SK-N-DZ (cell line): Measurements from ENCODE around the gene VEPH1. TPM values are rescaled to one million over a fixed set of nuclear protein-coding genes. Genes with fewer than 3 reads are reported as not detected.
A peak's percentile ranks its signal among the peaks of the same experiment; 100 is the strongest.

ENCODE experiments used
- DNase-seq: peaks from one replicate; pipeline ENCODE4 v3.0.0-alpha.2; 2015; ENCODE audit warnings: low spot score
- polyA plus RNA-seq, 2 experiments: library from polyadenylated mRNA; depleted of rRNA; stranded (reverse); fragments of >200 nt; gene quantifications; 2 replicates each; pipeline ENCODE4 v1.2.3, GENCODE V29; 2014

Gene VEPH1
- polyA plus RNA-seq (2014; cell fraction: cytosol; rRNA removed), result not detected in 2 replicates
- not detected in 2 replicates for polyA plus RNA-seq (2014; cell fraction: nucleus; rRNA removed)

DNA sequence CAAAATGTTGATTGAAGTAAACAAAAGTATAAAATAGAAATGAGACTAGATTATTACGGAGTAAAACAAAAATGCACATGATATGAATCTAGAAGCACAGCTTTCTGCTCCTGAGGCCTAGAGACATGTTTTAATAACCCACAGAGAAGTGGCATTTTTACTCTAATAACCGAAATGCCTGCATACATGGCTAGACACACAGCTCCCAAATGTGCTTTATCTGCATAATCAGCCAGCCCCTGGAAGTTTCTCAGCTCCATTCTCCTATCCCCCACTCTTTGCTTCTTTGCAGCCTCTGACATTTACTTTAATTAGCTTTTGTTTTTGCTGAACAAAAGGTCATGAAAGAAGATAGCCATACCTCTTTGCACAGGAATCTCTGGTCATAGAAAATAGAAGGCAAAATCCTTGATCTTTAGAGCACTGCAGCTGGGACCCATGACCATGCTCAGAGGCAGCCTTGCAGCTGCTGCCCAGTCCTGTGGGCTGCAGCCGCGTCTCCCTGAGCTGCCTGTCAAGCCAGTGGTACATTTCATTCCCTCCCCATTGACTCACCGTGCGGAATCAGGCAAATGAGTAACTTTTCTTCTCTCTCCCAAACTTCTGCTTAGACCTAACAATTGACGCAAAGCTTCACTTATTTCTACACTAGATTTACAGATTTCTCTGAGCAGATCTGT is at the start of gene VEPH1:
TSS of gene VEPH1 (minus strand) at position 501 of the 680 bp plus-strand sequence. CDS start 8,067 bp downstream, outside the sequence.
- no peak for DNase-seq

DNA sequence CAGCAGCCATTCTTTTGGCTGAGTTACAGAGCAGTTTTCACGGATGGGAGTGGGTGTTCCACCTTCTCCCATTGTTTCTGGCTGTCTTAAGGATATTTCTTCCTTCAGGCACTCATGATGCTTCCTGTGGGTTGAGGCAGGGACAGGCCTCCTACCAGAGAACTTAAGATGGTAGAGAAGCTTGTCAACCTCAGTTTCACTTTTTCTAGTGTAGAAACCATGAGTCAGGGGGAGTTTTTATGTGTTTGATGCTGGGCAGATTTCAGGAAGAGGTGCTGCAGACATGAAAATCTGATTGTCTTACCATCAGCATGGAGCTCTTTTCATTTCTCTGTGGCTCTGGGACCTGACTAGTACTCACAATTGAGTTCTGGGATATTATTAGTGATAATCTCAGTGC is 48.7 kb upstream of the VEPH1 start:
- no peak for DNase-seq

DNA sequence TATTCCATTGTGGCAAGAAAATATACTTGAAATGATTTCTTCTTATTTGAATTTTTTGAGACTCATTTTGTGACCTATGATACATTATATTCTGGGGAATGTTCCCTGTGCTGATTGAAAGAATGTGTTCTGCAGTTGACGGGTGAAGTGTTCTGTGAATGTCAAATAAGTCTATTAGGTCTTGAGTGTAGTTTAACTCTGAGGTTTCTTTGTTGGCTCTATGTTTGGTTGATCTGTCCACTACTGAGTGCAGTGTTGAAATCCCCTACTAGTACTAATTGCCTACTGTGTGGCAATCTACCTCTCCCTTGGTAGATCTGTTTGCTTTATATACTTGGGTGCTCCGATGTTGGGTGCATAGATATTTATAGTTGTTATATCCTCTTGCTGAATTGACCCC is 46.3 kb upstream of the VEPH1 start:
- no peak for DNase-seq

DNA sequence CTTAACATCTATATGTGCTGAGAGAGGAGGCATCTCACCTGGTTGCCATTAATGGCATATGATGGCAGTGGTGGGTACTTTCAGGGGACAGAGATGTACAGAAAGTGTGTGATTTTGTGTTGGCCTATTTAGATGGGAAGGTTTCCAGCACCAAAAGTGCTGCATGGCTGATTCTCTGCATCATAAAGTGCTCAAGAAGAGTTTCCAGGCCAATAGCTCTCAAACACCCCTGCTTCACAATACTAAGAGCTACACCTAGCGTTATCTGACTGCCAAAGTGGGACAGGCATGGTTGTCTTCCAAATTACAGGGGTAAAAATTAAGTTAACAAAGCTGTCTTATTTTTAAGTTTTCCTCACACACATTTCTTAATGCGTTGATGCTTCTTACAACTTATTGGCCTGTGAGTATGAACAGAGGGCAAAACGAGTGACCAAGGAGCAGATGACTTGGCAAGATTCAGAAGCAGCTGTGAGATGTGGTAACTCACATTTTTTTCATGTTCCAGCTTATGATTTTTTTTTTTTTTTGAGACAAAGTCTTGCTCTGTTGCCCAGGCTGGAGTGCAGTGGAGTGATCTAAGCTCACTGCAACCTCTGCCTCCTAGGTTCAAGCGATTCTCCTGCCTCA is 41.4 kb upstream of the VEPH1 start:
- no peak for DNase-seq

DNA sequence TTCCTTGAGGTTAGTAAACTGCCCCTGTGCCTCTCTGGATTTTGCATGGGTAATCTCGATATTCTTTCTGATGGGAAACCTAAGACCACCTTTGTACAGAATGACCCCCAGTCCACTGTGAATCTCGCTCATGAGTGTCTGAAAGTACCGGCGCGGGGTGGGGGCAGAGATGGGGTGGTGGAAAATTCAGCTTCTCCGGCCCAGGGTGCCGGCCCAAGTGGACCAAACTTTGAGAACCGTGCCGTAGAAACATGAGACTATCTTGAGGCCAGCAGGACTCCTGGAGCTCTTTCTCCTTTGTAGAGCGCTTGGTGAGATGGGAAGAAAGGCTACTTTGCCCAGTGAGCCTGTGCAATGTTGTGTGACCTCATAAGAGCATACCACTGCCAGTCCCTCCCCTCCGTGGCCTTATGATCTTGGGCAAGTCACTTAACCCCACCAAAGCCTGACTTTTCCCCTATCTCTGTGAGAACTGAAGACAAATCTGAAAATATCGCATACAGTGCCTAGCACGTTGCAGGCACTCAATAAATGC is 40.4 kb upstream of the VEPH1 start:
- no peak for DNase-seq

DNA sequence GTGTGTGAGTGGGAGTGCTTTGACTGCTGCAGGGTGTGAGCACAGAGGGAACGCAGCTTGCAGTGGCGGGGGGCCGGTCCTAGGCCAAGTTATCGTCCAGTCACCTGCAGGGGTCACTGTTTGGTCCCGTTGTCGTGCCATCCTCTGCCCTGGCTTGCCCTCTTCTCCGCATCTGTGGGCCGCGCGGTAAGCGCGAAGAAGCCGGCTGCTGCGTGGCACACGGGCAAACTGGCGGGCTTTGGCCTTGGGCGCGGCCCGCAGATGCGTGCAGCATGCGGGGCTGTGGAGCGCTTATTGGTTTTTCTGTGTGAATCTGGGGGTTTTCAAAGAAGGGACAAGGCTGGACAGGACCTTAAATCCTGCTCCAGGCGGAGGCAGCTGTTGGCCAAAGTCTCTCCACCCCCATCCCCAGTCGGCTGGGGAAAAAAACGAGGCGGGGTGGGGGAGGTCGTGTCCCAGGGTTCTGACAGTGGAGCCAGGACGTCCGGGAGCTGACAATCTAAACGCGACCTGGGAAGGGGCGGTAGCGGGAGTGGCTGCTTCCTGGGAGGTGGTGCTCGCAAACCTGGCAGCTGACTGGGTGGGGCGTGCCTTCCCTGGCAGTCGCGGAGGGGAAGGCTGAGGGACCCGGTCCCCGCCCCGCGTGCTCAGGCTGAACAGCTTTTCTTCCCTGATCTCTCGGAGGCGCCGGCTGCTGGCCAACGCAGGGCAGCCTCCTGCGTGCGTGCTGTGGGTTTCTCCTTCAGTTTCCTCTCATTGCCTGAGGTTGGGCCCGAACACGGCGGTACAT is 39.7 kb upstream of the VEPH1 start:
- no peak for DNase-seq

DNA sequence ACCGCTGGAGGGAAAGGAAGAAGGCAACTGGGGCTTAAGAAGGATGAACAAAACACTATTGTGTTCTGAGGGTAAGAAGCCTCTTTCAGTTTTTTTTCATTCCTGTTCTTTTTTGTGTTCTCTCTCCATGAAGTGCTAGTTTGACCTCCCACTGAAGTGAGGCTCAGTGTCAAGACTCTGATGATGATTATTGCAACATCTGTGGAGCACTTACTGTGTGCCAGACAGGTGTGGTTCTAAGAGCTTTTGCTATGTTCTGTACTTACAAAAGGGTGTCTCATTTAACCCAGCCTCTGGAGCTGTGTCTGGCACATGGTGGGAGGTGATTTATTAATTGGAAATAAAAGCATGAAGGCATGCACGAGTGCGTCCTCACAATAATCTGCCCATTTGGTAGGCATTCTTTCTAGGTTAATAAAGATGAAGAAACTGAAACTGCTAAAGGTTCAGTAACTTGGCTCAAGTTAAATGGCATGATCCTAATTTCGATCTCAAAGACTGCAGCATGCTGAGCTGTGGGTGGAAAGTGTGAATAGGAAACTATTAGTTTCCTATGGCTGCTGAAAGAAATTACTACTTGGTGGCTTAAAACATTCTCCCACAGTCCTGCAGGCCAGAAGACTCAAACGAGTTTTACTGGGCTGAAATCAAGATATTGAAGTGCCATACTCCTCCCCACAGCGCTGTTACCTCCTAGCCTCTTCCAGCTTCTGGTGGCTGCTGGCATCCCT is 38.5 kb upstream of the VEPH1 start:
- no peak for DNase-seq

DNA sequence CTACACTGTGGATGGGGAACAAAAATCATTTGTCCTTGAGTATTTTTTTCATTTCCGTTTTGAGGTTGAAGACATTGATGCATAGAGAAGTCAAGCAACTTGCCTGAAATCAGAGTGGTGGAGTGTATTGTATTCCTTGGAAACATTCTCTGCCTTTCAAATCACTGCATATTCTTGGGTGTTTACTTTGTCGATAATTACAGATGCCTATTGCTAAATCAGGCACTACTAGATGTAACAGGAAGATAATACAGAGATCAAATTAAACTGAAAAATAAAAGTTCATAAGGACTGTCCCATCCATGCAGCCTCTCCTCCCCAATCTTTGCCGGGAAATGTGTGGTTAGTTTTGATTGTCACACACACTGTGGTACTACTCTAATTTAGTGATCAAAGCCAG is 37.4 kb upstream of the VEPH1 start:
- DNase-seq, result no peak

DNA sequence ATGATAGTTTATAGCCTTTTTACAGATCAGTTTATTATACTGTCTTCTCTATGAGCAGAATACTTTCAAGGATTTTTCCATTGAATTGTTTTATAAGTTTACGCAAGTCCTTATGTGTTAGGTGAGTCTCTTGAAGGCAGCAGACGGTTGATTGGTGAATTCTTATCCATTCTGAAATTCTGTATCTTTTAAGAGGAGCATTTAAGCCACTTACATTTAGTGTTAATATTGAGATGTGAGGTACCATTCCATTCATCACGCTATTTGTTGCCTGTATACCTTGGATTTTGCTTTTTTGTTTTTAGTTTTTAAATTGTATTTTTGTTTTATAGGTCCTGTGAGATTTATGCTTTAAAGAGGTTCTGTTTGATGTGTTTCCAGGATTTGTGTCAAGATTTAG is 32.5 kb upstream of the VEPH1 start:
- no peak for DNase-seq

DNA sequence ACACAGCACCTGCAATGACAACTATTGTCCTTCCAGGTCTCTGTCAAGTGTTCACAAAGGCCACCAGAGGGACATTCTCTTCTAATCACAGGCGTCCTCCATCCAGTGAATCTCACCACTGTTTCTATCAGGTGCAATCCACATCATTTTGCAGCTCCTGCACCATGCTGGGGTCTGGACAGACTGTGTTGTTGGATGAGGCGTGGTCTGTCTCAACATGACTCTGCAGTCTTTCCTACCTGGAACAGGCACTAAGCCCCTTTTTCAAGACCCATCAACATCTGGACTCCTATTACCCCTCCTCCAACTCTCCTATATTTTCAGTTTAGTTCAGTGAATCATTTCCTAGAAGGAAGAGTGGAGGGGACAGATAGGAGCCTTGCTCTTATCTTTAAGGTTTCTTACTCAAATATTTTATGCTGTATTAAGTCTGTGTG is 31.5 kb upstream of the VEPH1 start:
- no peak for DNase-seq

DNA sequence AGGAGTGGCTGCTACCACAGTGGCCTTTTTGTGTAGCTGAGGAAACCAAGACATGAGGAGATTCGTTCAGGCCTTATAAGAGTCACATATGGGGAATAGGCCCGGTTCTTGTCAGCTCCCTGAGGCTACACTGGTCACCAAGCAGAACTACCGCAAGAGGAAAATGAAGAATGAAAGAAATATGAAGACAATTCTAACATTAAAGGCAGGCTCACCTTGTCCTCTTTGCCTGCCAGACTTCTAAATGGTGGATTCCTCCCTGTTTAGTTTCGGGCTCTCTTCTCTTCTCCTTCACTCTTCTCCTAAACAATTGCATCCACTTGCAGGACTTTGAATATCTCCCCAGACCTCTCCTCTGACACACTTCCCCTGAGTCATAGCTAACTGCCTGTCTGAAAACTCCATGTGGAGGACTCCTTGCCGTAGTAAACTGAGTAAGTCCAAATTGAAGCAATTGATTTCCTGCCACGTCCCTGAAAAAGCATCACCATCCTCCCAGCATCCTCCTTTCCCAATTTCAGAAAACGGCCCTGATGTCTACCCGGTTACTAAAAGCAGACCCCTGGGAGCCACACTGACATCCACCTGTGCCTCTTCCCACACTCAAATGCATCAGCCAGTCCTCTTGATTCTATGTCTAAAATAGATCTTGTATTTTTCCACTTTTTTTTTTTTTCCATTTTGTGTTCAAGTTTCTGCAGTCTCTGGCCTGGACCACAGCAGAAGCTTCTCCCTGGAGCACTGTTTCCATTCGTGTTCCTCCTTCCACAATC is 30.3 kb upstream of the VEPH1 start:
- DNase-seq, result no peak

DNA sequence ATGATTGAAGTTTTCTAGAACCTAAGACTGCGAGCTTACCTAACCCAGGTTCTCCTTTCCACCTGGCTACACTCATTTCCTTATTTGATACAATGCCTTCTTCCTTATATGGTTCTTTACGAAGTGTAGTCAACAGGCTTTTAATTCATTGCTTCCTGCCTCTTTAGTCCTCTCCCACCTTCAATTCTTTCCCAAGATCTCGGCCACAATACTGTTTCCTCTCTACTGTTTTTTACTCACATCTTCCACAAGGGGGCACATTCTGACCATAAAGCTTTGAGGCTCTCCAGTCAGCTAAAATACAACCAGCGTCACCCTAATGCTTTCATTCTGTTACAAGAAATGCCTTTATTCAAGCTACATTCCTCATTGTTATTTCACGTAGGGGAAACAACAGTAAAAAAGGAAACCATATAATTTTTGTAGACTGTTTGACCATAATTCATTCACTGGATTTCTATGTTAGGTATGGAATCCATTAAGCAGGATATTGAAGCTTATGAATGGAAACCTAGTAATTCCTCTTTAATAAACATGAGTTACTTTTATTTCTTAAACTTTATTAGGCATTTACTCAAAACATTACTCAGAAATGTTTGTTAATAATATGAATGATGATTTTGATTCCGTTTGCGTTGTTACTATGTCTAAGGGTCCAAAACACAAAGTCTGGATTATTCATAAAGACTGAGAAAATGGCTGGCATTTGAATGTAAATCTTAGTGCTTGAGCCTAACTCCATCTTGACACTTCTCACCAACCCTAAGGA is 29.5 kb upstream of the VEPH1 start:
- DNase-seq, result peak; percentile 72

DNA sequence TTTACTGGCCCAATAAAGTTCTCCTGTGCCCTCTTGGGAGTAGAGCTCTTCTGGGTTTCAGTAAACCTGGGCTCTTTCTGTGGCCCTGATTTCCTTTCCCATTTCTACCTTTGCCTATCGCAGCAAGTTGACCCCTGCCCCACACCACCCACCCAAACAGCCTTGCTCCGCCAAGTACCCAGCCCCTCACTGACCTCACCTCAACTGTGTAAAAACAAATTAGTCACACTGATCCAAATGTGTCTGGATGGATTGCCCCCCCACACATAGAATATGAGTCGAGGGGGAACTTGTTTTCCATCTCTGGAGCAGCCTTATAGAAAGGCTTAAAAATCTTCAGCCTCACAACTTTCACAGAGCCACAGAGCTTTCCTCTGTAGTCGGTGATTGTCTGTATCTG is 28.6 kb upstream of the VEPH1 start:
- DNase-seq, result no peak

DNA sequence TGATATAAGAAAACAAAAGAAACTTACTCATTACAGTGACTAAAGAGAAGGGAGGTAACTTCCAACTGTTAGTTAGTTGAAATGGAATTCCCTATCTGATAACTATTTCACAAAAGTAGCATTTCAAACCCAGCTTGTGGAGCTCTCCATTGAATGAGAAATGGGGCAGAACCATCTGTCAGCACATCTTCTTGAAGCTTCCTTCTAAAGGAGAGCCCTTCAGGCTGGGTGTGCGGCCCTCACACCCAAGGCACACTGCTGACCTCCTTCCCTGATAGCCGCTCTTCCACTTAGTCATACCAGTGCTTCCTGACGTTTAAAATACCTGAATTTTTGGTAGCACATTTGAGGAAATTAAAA is 28.1 kb upstream of the VEPH1 start:
- DNase-seq, result no peak

DNA sequence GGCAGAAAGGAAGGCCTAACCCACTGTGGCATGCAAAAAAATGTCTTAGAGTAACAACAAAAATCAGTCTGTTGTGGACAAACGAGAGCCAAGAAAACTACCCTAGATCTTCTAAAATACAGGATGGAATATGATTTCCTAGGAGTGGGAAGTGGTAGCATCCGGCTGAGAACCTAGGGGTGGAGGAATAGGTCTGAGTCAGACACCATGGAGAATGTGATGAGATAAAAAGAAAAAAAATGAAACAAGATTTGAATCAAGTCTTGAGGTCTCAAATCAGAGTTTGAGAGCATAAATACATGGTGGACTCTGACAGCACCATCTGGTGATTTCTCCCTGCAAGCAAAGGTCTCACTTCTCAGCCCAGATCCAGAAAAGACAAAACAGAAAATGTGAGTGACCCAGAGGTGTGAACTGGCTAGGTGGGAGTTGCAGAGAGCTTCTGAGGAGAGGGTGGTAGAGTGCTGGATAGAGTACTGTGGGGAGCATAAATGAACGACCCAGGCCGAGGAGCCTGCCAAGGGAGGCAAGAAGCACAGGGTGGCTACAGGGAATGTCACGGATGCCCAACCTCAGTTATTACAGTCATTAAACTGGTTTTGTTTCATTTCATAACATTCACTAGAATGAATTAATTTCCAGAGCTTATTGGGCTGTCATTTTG is 27.6 kb upstream of the VEPH1 start:
- no peak for DNase-seq

DNA sequence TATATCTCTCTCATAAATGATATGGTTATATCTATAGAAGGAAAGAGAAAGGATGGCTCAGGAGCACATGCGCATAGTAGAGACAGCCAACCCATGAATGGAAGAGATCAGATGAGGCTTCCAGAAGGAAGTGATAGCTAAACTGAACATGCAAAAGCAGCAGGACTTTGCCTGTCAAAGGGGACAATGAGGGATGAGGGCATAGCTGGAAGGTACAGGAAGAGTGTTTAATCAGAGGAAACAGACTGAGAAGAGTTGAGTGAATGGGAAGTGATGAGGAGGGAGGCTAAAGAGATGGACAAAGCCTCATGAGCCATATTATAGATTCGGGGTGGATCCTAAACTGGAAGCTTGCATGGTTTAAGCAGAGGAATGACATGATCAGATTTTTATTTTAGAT is 26.5 kb upstream of the VEPH1 start:
- DNase-seq, result no peak

DNA sequence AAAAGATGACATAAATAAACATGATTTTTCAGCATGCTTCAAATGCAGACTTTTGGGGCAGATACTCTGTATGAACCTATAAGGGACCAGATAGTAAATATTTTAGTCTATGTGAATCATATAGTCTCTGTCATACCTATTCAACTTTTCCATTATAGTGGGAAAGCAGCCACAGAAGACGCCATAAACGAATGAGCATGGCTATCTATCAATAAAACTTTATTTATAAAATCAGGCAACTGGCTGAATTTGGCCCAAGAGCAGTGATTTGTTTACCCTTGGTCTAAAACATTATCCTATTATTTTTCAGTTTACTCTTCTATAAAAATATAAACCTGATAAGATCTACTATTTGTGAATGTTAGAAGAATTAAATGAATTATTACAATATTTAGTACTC is 25.9 kb upstream of the VEPH1 start:
- DNase-seq, result no peak

DNA sequence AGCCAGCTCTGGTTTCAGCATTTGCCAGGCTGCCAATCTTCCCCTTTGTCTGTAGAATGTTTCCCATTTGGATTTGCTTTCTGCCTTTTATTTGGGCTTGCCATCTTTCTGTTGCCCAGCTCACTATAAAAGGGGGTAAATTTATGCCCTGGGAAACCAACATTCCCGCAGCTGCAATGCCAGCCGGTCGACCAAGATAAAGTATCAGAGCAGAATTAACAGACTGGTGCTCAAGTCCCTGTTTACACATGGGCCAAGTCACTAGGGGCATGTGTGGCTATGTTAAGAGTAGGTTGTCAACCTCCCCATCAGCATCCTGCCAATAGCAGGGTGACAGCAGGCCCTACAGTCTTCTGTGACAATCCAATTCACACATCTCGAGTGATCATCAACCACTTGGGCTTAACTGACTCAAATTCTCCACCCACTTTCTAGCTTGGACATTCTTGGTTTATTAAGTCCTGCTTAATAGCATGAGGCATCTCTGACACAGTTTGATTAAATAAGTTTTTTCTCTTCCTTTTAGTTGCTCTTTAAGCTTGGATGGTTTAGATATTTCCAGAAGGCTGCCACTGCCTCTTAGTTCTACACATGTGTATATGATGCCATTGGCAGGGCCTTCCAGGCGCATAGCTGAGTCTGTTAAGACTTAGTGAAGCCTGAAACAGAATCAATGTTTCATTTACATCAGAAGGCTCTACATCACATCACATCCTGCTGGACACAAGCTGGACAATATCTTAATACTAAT is 24.1 kb upstream of the VEPH1 start:
- no peak for DNase-seq

DNA sequence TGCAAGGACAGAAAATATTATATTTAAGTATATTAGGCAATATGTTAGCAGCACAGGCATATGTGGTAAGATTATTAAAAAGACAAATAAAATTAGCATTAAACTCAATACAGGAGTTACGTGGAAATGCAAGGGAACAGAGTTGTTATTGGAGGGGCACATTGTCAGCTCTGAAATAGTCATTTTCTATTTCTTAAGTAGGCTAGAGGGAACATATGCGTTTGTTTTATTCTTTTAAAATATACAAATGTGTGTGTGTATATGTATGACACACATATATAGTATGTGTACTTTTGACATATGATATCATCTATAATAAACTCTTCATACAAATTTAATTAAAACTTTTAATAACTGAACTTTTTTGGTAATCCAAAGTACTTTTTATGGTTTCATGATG is 22.8 kb upstream of the VEPH1 start:
- DNase-seq, result no peak
